Adrenal gland (tissue), 5 donors: ENCODE results near the gene UXT.

Experiments used
- POLR2A ChIP-seq, 2 donors: fragments of 450-650 bp; IDR thresholded peaks; one replicate each; pipeline ENCODE4 v1.6.1; 2017; ENCODE audit warnings: antibody characterized with exemption in 2 of 2, mild to moderate bottlenecking in 2 of 2, moderate library complexity in 1 of 2
- TF ChIP-seq, protein P1 (sequence below), 6 experiments: fragments of 450-650 bp in 4 of 6; fragments of 200-600 bp in 2 of 6; sonication (generic) in 1 of 6; IDR thresholded peaks; 1 replicate in 5 of 6; 2 replicates in 1 of 6; pipeline versions ENCODE4 v1.5.1 to v1.8.0; 2016 to 2021; ENCODE audit warnings: antibody characterized with exemption in 6 of 6, mild to moderate bottlenecking in 2 of 6, moderate library complexity in 1 of 6
- donor health status: DM: no; HTN: no; CAD: no.

DNA sequence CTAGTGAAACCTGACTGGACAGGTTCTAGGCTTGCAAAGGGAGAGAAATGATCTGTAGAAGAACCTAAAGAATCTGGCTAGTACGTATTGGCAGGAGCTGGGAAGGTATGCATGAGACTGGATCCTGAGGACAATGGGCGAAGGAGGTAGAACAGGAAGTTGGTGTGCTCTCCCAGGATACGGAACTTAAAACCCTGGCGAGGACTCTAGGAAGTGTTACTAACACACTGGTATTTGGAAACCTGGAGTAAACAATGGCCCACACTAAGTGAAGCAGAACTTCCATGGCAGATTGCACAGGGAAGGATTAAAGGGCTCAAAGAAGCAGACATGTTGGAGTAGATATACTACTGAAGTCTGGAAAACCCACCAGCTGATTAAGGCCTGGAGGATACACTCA lies 48.5 kb downstream of the UXT start:
- TF ChIP-seq, protein P1, sequence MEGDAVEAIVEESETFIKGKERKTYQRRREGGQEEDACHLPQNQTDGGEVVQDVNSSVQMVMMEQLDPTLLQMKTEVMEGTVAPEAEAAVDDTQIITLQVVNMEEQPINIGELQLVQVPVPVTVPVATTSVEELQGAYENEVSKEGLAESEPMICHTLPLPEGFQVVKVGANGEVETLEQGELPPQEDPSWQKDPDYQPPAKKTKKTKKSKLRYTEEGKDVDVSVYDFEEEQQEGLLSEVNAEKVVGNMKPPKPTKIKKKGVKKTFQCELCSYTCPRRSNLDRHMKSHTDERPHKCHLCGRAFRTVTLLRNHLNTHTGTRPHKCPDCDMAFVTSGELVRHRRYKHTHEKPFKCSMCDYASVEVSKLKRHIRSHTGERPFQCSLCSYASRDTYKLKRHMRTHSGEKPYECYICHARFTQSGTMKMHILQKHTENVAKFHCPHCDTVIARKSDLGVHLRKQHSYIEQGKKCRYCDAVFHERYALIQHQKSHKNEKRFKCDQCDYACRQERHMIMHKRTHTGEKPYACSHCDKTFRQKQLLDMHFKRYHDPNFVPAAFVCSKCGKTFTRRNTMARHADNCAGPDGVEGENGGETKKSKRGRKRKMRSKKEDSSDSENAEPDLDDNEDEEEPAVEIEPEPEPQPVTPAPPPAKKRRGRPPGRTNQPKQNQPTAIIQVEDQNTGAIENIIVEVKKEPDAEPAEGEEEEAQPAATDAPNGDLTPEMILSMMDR (IDR thresholded peaks at IDR 0.05): no peak
- TF ChIP-seq POLR2A (IDR thresholded peaks at IDR 0.05): no peak
